ENCODE data around the gene OCSTAMP. TPM values are rescaled to one million over a fixed set of nuclear protein-coding genes. Genes with fewer than 3 reads are reported as not detected.

The OCSTAMP gene
- polyA plus RNA-seq, 4 donors: not detected

DNA sequence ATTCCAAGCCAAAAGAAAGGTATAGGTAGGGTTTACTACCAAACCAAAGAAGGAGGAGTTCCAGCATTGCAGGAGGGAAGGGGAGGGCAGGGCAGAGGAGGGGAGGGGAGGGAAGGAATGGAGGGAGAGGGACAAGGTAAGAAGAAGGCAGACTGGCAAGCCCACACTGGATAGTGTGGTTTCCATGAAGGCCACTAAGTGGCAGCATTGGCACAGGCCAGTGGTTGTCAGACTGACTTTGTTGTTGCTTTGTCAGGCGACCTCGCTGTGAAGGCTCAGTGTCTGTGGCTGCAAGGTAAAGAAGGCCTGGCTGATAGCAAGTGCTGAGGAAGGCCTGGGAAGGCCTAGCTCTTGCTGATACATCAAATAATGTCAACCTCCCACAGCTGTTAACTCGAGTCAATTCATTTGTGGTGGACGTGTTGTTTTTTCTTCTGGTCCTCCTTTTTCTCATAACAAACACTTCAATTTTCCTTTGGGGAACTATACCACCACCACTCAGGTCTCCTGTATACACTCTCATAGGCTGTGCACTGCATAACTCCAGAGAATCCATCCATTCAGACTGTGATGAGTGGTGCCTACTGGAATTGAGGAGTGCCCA lies 29.4 kb downstream of the OCSTAMP start:
- DNase-seq (ENCODE audit: low read depth in 4 of 4, low spot score in 3 of 4): peak in 2 of 4 donors; percentile 14 to 24

DNA sequence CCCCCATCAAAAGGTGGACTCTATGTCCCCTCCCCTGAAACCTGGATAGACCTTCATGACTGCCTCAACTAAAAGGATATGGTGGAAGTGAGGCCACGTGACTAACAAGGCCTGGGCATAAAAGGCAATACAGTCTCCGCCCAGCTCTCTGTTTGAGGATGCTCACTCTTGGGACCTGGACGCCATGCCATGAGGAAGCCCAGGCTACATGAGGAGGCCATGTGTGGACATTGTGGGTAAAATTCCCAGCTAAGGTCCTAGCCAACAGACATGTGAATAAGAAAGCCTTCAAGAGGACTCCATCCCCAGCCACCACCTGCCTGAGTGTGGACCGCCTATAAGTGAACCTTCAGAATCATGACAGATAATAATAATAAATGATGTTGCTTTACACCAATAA lies 29.9 kb downstream of the OCSTAMP start:
- no peak for DNase-seq (ENCODE audit: low read depth in 4 of 4, low spot score in 3 of 4)

DNA sequence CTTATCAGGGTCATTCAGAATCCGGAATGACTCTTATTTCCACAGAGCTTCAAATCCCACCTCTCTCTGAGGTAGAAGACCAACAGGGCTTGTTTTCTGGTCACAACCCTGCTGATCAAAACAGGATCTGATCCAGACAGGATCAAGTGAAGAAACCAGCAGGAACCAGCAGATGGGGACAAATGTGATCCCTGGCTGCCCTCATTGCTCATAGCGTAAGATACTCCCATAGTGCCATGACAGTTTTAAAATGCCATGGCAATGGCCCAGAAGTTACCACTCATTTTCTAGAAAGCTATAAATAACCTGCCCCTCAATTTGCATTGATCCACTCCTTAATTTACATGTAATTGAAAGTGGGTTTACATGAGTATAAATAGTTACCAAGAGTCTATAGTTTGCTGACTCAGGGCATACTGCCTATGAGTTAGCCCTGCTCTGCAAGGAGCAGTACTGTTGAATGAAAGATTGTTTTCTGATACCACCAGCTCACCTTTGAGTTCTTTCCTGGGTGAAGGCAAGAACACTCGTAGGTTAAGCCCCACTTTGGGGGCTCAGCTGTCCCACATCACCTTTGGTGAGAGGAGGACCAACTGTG lies 30.9 kb downstream of the OCSTAMP start:
- no peak for DNase-seq (ENCODE audit: low read depth in 4 of 4, low spot score in 3 of 4)

DNA sequence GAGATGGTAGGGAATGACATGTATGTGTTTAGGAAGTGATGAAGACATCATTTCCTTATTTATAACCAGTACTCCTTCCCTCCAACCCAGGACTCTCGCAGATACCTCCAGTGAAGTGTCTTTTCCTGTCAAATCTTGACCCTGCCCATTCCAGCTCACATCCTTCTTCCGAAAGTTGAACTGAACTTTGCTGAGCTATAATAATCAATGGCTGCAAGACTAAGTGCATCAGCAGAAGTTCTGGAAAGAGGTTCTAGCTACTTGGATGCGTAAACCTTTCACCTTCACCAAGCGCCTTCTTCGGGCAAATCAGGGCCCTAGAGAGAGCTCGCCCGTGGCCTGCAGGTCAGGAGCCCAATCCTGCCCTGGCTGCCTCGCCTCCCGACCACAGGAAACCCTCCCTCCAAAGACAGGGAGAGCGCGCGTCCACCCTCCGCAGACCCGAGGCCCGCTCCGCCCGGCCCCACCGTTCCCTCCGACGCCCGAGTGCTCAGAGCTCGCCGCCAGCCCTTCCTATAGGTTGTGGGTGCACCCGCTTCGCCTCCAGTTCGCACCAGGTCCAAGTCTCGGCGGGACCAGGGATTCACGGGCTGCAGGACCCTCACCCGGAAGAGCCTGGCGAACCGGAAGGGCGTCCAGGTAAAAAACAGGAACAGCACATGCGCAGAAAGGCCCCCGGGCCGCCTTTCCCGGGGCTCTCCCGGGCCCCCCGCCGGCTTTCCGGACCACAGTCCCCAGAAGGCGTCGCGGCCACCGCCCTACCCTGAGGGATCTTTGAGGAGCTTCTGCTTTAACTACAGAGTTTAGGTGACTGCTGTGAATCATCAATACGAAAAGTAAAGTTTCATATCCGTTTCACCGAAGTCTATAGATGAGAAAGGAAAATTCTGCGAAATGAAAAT lies 37.3 kb downstream of the OCSTAMP start, which contains the start of gene ZNF334:
Gene ZNF334 (minus strand): TSS at position 617 of the 902 bp plus-strand sequence. CDS start 1,457 bp downstream, outside the sequence.
- peak; percentile 50 to 63 (median 56) for DNase-seq (ENCODE audit: low read depth in 4 of 4, low spot score in 3 of 4)

DNA sequence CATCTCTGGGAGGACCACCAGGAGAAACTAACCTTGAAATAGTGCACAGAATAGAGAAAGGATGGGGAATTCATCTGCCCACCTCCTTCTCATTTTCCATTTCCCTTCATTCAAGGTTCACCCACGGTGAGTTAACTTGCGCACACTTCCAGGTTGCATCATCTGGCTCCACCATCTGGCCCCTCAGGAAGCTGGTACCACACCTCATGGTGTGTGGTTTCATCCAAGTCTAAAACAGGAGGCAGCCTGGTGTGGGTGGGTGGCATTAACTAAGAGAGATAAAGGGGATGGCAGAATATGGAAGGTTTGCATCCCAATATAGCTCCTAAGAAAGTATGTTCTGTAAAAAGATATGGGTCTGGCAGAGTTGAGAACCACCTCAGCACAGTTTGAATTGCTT lies 40.9 kb downstream of the OCSTAMP start:
- no peak for DNase-seq (ENCODE audit: low read depth in 4 of 4, low spot score in 3 of 4)

DNA sequence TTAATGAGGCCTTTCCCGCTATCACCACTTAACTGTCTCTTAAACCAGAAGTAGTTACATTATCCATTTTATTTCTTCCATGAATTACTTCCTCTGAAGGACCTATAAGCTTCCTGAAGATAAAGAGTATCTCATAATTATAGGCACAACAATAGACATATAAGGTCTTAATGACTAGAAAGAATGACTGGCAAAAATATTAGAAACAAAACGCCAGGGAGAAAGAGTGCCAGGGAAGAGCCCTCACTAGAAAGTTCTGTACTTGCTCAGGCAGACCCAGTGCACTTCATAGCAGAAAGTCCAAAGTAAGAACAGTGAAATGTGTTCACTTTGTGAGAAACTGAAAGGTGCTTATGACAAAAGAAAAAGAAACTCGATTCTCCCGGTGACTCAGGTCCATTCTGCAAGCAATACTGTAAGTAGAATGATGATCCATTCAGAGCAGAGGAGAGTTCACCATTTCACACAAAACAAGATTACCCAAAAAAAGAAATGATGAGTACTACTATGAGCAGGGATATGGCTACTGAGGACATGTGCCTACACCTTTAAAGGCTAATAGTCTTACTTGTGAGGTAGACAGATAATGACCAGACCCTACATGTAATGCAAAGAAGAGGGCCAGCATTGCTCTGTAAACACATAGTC lies 42.6 kb downstream of the OCSTAMP start:
- no peak for DNase-seq (ENCODE audit: low read depth in 4 of 4, low spot score in 3 of 4)

DNA sequence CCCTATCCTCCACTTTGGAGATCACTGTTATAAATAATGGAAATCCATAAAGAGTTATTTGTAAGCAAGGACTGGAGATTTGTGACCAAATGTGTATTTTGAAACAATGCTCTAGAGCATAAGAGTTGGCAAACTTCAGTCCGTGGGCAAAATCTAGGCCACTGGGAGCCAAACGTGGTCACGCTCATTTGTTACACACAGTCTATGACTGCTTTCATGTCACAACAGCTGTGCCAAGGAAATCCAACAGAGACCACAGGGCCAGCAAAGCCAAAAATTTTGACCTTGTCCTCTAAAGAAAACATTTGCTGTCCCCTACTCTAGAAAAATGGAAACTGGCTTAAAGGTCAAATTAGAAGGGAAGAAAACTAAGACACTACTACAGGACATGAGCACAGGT lies 44.9 kb downstream of the OCSTAMP start:
- no peak for DNase-seq (ENCODE audit: low read depth in 4 of 4, low spot score in 3 of 4)

DNA sequence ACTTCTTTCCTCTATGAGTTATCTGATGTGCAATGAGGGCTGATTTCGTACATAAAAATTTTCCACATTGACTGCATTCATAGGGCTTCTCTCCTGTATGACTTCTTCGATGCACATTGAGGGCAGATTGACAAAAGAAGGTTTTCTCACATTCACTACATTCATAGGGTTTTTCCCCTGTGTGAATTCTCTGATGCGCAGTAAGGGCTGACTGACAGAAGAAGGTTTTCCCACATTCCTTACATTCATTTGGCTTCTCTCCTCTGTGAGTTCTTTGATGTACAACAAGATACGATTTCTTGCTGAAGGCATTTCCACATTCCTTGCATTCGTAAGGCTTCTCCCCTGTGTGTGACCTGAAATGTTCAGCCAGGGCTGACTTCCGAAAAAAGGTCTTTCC lies 48.5 kb downstream of the OCSTAMP start:
- DNase-seq (ENCODE audit: low read depth in 4 of 4, low spot score in 3 of 4): no peak

DNA sequence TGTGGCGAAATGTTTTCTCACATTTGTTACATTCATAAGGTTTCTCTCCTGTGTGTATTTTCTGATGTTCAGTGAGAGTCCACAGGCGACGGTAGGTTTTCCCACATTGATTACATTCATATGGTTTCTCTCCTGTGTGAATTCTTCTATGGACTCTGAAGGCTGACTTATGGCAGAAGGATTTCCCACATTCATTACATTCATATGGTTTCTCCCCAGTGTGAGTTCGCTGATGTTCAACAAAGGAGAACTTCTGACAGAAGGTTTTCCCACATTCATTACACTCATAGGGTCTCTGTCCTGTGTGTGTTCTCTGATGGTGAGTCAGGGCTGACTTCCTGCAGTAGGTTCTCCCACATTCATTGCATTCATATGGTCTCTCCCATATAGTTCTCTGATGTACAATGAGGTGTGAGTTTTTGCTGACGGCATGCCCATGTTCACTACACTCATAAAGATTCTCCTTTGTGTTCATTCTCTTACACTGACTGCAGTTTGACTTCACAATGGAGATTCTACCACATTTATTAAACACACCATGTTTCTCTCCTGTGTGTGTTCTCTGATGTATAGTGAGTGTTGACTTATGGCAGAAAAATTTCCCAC lies 49.0 kb downstream of the OCSTAMP start:
- DNase-seq (ENCODE audit: low read depth in 4 of 4, low spot score in 3 of 4): no peak

DNA sequence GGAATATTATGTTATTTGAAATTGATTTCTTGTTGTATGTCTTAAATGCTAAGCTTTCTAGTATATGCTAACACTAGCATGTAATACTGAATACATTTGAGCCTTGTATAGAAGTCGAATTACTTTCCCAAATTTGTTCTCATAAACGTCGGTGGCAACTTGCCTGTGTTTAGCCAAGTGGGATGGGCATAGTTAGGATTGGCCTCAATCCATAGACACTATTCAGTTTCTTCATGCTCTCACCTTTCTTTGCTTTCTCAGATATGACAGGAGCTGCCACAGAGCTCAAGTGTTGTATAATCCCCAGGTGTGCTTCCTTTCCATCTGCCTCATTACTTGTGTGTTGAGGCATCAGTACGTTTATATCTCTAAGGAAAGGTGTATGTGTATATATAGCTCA lies 56.4 kb downstream of the OCSTAMP start:
- DNase-seq (ENCODE audit: low read depth in 4 of 4, low spot score in 3 of 4): no peak

DNA sequence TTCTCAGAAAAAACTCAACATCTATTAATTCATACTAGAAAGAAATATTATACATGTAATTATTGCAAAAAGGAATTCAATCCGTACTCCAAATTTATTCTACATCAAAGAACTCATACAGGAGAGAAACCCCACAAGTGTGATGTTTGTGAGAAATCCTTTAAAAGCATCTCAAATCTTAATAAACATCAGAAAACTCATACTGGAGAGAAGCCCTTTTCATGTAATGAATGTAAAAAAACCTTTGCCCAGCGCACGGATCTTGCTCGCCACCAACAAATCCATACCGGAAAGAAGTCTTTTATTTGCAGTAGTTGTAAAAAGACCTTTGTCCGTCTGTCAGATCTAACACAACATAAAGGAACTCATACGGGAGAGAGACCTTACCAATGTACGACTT lies 59.1 kb downstream of the OCSTAMP start:
- no peak for DNase-seq (ENCODE audit: low read depth in 4 of 4, low spot score in 3 of 4)

Other genes starting within 250 kb of the OCSTAMP start
- gene CDH22, start 242.2 kb downstream of the OCSTAMP start, polyA plus RNA-seq (ENCODE audit: insufficient read length in 4 of 4): under 1 TPM in 2 of 4 donors, not detected in 2; 0.09 to 0.70 TPM
- gene ELMO2, start 144.0 kb downstream of the OCSTAMP start, polyA plus RNA-seq (ENCODE audit: insufficient read length in 4 of 4): 10 to 100 TPM; 61.1 to 71.7 (median 67.4) TPM
- 10 to 100 TPM; 23.3 to 38.9 (median 31.5) TPM for gene ZNF334, start 37.1 kb downstream of the OCSTAMP start, polyA plus RNA-seq (ENCODE audit: insufficient read length in 4 of 4)
- 10 to 100 TPM in 3 of 4 donors, 1 to 10 TPM in 1; 7.1 to 19.8 (median 14.3) TPM for gene SLC13A3, start 100.8 kb upstream of the OCSTAMP start, polyA plus RNA-seq (ENCODE audit: insufficient read length in 4 of 4)
- gene TP53RK, start 138.8 kb upstream of the OCSTAMP start, polyA plus RNA-seq (ENCODE audit: insufficient read length in 4 of 4): 10 to 100 TPM; 14.6 to 19.0 (median 15.5) TPM
- 10 to 100 TPM; 16.0 to 32.2 (median 16.6) TPM for gene SLC2A10, start 159.0 kb upstream of the OCSTAMP start, polyA plus RNA-seq (ENCODE audit: insufficient read length in 4 of 4)

Measured in left renal pelvis (tissue), 4 donors.